Amniotic epithelial cell (primary cell): Measurements from ENCODE around the gene RASL10A.

Experiments
- DNase-seq: peaks from one replicate; pipeline ENCODE4 v3.0.0-alpha.2; 2010; ENCODE audit warnings: low read depth

RASL10A gene

GRCh38 chr22:29319072-29319471 lies 3.6 kb upstream of the RASL10A start:
- no peak for DNase-seq

- no peak for DNase-seq
Observed at GRCh38 chr22:29317827-29318454, 2.4 kb upstream of the RASL10A start.

GRCh38 chr22:29316141-29316828 lies 788 bp upstream of the RASL10A start:
- DNase-seq = no peak

GRCh38 chr22:29314537-29315285 lies 786 bp downstream of the RASL10A start:
- DNase-seq = no peak

GRCh38 chr22:29313576-29314466 lies 1.7 kb downstream of the RASL10A start:
- DNase-seq = no peak

- DNase-seq = peak; percentile 35
Observed at GRCh38 chr22:29313126-29313575, 2.3 kb downstream of the RASL10A start.

GRCh38 chr22:29312218-29313125 lies 3.0 kb downstream of the RASL10A start:
- DNase-seq = no peak

GRCh38 chr22:29311464-29312217 lies 3.9 kb downstream of the RASL10A start:
- DNase-seq = no peak

- peak; percentile 93 for DNase-seq
Observed at GRCh38 chr22:29310863-29311339, 4.6 kb downstream of the RASL10A start.

GRCh38 chr22:29310065-29310862 lies 5.2 kb downstream of the RASL10A start:
- DNase-seq = no peak

- peak; percentile 23 for DNase-seq
Observed at GRCh38 chr22:29309332-29310064, 6.0 kb downstream of the RASL10A start.

- peak; percentile 73 for DNase-seq
Observed at GRCh38 chr22:29308791-29309262, 6.7 kb downstream of the RASL10A start.

- no peak for DNase-seq
Observed at GRCh38 chr22:29308148-29308790, 7.2 kb downstream of the RASL10A start.

GRCh38 chr22:29307596-29308147 lies 7.8 kb downstream of the RASL10A start:
- no peak for DNase-seq

GRCh38 chr22:29306835-29307595 lies 8.5 kb downstream of the RASL10A start:
- peak; percentile 62 for DNase-seq

GRCh38 chr22:29306175-29306834 lies 9.2 kb downstream of the RASL10A start, which contains the start of gene GAS2L1:
GAS2L1 (plus strand) TSS chr22:29306650; CDS start chr22:29308106, 1,456 bp downstream.
- peak; percentile 76 for DNase-seq
